NCI-H524 treated with DMSO at 0.1 percent for 48 hours (cell line): ENCODE results near the gene CFAP46.
"Not testable (repeated sequence)": the region's sequence is repeated elsewhere in the genome, so short reads cannot be mapped to it uniquely, and the experiment has no call there.

Experiments used
- DNase-seq: peaks from one replicate; lab custom pipeline; 2025; lab: John Stamatoyannopoulos, UW

The CFAP46 gene

GRCh38 chr10:132899054-132899750 lies 43.2 kb downstream of the CFAP46 start:
- DNase-seq: no peak

GRCh38 chr10:132898391-132899053 lies 43.8 kb downstream of the CFAP46 start:
- no peak for DNase-seq

DNA sequence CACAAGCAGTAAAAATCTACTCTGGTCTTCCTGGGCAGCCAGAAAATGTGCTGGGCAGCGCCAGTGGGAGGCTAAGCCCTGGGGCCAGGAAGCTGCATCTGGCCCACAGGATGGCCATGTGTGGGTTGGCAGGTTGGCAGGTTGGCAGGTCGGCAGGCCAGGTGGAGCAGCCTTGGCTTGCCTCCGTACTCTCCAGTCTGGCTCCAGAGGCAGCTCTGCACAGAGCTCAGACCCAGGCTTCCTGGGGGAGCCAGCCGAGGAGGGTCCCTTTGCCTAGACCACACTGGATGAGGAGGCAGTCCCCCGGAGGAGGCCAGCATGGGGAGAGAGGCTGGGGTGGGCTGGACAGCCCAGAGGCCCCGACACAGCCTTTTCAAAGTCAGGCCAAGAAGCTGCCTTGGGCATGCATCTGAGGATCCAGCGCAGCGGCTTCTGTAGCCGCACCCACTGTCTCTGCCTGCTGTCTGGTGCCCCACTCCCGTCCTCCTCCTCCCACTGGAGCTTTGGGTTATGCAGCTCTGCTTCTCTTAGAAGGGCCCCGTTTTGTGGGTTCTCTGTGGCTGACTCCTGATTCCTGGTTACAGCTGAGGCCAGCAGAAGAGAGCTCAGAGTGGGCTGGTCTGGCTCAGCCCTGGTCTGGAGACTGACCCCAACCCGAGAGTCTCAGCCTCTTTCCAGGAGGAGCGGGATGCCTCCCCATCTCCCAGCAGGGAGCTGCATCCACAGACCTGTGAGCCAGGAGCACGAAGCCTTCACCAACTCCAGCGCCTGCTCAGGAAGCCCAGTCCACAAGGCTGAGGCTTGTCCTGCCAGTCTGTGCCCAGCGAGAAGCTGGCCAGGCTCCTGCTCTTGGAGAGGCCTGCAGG lies 44.6 kb downstream of the CFAP46 start:
- no peak for DNase-seq

- DNase-seq: not testable (repeated sequence)
Observed at GRCh38 chr10:132893786-132894185, 48.6 kb downstream of the CFAP46 start.

GRCh38 chr10:132893090-132893489 lies 49.3 kb downstream of the CFAP46 start:
- no peak for DNase-seq

- no peak for DNase-seq
Observed at GRCh38 chr10:132892004-132892403, 50.4 kb downstream of the CFAP46 start.

DNA sequence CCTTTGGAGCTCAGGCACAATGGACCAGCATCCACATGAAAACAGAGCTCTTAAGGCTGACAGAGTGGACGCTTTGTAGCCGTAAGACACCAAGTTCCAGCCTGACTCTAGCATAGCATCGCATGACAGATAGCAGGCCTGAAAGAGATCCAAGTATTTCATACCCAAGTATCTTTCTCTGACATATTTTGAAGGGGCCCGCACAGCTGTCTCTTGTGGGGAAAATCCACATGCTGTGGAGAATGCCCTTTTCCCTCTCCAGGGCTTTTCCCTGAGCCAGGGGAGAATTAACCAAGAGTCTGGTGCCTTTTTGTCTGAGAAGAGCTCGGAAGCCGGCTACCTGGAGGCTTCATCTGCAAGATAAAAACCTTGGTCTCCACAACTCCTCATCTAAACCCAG lies 51.0 kb downstream of the CFAP46 start:
- no peak for DNase-seq

DNA sequence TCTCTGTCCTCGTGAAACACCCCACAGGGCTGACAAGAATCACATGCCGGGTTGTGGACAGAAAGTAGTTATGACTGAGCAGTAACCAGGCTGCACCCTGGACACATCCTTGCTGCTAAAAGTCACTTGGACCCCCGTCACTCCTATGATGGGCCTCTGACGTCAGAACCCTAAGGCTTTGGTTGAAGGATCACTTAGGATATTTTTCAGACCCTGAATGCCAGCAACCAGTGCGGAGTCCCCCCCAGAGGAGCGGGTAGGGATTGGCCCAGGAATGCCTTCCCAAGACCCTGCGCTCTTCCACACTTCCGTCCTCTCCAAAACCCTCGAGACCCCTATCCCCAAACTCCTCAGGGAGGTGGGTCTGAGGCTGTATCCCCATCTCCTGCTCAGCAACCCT lies 52.1 kb downstream of the CFAP46 start:
- no peak for DNase-seq

- no peak for DNase-seq
Observed at GRCh38 chr10:132889556-132889955, 52.8 kb downstream of the CFAP46 start.

- no peak for DNase-seq
Observed at GRCh38 chr10:132888898-132889490, 53.4 kb downstream of the CFAP46 start.

DNA sequence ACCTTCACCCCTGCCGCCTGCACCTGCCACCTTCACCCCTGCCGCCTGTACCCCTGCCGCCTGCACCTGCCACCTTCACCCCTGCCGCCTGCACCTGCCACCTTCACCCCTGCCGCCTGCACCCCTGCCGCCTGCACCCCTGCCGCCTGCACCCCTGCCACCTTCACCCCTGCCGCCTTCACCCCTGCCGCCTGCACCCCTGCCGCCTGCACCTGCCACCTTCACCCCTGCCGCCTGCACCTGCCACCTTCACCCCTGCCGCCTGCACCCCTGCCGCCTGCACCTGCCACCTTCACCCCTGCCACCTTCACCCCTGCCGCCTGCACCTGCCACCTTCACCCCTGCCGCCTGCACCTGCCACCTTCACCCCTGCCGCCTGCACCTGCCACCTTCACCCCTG lies 53.9 kb downstream of the CFAP46 start:
- not testable (repeated sequence) for DNase-seq

DNA sequence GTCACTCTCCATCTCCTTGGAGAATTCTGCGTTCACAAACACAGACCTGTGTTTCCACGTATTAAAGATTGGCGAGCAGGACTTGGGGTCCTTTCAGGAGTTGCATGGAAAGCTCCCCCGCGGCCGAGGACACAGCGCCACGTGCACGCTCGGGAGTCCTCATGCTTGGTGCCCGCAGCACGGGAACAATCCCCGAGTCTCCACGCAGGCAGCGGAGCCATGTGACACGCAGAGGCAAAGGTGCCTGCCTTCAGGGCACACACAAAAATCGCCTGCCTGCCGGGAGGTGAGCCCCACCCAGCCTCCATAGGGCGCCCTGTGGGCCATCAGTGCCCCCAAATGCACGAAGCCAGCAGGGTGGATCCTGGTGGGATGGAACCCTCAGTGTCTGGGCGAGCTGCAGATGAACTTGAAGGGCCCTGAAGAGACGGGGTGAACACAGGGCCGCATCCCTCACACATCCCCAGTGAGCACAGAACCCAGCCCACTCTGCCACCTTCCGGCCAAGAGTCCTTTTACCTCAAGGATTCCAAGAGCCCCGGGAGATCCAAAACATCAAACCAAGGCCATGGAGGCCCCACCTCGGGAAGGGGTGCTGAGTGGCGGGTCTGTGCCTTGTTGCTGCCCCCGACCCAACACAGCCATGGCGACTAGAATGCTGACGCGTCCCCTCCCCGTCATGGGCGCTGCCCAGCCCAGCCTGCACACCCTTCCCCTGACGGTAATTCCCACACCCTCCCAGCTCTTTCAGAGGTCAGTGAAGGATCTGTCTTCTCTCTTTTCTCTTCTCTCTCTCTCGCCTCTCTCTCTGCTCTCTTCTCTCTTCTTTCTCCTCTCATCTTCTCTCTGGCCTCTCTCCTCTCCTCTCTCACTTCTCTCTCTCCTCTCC lies 55.9 kb downstream of the CFAP46 start:
- no peak for DNase-seq

GRCh38 chr10:132885451-132886210 lies 56.7 kb downstream of the CFAP46 start:
- no peak for DNase-seq

GRCh38 chr10:132884691-132885271 lies 57.6 kb downstream of the CFAP46 start:
- DNase-seq: no peak

DNA sequence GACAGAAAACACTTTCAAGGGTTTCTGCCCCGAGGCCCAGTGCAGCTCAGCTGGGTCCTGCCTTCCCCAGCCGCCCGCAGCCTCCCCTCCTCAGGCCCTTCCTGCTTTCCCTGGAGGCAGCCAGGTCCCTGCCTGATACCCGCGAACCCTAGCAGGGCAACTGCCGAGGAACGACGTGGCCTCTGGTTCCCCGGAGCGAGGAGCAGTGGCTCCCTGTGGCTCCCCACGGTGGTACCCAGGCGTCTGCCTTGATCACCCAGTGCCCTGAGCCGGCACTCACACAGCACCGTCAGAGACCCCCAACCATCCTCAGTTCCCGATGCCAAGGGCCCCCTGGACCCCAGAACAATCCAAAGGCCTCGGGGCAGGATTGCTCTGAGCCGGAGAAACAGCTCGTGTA lies 58.3 kb downstream of the CFAP46 start:
- DNase-seq: no peak

DNA sequence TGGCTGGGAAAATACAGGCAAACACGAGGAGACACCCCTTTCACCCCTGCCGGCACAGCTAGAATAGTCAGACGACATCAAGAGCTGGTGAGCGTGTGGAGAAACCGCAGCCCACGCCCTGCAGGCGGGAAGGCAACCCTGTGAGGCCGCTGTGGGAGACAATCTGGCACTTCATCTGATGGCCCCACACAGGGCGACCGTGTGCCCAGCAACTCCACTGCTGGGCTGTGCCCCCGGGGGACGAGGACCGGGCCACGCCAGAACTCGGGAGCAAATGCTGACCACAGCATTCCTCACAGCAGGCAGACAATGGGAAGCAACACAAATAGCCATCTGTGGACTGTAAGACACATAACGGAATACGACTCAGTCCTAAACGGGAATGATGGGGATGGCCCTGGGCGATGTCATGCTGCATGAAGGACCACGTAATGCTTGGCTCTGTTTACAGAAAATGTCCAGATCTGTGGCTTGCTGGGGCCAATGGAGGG lies 58.9 kb downstream of the CFAP46 start:
- no peak for DNase-seq

DNA sequence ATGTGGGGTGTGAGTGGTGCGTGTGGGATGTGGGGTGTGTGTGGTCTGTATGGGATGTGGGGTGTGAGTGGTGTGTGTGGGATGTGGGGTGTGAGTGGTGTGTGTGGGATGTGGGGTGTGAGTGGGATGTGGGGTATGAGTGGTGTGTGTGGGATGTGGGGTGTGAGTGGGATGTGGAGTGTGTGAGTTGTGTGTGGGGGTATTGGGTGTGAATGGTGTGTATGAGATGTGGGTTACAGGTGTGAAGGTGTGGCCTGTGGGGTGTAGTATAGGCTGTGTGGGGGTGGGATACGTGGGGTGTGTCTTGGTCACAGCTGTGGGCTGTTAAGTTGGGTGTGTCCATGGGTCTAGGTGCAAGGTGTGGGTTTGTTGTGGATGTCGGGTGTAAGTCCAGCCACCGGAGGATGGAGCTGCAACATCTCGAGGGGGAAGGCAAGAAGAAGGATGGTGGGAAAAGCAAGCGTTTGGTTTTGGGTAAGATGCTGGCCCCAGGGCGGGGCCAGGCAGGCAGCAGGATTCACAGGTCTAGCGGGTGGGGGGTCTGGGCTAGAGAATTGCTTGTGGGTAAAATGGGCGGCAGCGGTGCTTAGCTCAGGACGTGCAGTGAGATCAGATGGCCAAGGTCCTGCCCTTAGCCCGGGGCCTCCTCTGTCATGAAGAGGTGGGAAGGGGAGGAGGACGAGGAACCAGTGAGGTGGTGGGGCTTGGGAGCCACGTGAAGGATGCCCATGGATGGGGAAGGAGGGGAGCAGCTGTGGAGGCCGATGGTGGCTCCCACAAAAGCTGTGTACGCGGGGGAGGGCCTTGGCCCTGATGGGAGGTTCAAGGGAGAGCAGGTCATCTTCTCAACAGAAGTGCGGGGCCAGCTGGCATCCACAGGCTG lies 60.1 kb downstream of the CFAP46 start:
- DNase-seq: no peak

- DNase-seq: no peak
Observed at GRCh38 chr10:132881186-132881920, 61.0 kb downstream of the CFAP46 start.
